ENCODE measurements around the gene PRKAR1B.

The PRKAR1B gene

DNA sequence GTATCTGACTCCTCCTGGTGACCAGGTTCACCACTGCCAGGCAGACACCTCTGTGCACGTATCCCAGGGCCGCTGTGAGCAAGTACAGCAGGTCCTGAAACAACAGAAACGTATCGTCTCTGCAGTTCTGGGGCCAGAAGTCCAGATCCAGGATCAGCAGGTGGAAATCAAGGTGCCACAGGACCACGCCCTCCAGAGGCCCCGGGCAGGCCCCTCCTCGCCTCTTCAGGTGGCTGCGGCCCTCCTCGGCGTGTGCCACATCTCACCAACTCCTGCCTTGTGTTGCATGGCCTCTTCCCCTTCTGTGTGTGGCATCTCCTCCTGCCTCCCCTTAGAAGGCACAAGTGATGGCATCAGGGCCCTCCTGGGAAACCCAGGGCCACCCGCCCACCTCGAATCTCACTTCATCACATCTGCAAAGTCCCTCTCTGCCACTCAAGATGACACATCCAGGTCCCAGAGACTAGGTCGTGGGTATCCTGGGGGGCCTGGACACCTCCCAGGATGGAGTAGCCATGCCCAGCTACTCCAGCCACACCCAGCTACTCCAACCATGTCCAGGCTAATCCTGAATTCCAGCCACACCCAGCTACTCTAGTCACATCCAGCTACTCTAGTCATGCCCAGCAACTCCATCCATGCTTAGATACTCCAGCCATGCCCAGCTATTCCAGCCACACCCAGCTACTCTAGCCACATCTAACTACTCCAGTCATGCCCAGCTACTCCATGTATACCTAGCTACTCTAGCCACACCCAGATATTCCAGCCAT lies 53.2 kb downstream of the PRKAR1B start:
- no peak for DNase-seq (ENCODE audit: low read depth)
- TF ChIP-seq, protein P1, sequence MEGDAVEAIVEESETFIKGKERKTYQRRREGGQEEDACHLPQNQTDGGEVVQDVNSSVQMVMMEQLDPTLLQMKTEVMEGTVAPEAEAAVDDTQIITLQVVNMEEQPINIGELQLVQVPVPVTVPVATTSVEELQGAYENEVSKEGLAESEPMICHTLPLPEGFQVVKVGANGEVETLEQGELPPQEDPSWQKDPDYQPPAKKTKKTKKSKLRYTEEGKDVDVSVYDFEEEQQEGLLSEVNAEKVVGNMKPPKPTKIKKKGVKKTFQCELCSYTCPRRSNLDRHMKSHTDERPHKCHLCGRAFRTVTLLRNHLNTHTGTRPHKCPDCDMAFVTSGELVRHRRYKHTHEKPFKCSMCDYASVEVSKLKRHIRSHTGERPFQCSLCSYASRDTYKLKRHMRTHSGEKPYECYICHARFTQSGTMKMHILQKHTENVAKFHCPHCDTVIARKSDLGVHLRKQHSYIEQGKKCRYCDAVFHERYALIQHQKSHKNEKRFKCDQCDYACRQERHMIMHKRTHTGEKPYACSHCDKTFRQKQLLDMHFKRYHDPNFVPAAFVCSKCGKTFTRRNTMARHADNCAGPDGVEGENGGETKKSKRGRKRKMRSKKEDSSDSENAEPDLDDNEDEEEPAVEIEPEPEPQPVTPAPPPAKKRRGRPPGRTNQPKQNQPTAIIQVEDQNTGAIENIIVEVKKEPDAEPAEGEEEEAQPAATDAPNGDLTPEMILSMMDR (conservative IDR thresholded peaks at IDR 0.05; ENCODE audit: low read length) = no peak
- H3K4me3 ChIP-seq (ENCODE audit: low read length) = no peak overlapping the region

DNA sequence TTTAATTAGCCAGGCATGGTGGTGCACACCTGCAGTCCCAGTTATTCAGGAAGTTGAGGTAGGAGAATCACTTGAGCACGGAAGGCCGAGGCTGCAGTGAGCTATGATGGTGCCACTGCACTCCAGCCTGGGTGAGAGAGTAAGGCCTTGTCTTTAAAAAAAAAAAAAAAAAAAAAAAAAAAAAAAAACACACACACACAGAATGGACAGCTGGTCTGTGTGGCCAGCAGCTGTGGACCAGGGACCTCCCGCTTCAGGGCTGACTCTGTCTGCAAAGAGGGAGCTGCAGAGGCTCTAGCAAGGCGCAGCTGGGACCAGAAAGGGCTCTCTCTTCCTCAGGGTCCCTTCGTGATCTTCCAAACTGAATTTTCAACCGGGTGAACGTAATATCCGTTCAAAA lies 54.2 kb downstream of the PRKAR1B start:
- DNase-seq (ENCODE audit: low read depth) = no peak
- TF ChIP-seq, protein P1 (conservative IDR thresholded peaks at IDR 0.05; ENCODE audit: low read length) = no peak
- no peak overlapping the region for H3K4me3 ChIP-seq (ENCODE audit: low read length)

DNA sequence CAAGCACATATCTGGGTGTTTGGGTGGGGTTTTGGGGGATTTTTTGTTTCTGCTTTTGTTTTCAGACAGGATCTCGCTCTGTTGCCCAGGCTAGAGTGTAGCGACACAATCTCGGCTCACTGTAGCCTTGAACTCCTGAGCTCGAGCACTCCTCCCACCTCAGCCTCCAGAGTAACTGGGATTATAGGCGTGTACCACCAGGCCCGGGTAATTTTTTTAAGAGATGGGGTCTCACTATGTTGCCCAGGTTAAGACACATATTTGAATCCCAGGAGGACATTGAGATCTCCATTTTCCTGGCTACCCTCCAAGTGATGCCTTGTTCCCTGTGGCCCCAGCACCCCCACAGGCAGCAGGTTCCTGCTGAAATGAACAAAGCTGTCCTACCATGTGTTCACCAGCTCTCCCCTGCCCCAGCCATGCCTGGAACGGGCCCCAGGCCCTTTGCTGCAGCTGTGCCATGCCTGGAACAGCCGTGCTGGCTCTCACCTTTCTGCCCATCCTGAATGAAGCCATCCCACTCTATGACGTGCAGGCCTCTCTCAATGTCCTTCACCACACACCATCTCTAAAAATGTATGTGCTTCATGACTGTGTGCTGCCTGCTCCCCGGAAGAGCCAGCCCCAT lies 55.6 kb downstream of the PRKAR1B start:
- TF ChIP-seq, protein P1 (conservative IDR thresholded peaks at IDR 0.05; ENCODE audit: low read length) = no peak
- no peak overlapping the region for H3K4me3 ChIP-seq (ENCODE audit: low read length)
- no peak for DNase-seq (ENCODE audit: low read depth)

DNA sequence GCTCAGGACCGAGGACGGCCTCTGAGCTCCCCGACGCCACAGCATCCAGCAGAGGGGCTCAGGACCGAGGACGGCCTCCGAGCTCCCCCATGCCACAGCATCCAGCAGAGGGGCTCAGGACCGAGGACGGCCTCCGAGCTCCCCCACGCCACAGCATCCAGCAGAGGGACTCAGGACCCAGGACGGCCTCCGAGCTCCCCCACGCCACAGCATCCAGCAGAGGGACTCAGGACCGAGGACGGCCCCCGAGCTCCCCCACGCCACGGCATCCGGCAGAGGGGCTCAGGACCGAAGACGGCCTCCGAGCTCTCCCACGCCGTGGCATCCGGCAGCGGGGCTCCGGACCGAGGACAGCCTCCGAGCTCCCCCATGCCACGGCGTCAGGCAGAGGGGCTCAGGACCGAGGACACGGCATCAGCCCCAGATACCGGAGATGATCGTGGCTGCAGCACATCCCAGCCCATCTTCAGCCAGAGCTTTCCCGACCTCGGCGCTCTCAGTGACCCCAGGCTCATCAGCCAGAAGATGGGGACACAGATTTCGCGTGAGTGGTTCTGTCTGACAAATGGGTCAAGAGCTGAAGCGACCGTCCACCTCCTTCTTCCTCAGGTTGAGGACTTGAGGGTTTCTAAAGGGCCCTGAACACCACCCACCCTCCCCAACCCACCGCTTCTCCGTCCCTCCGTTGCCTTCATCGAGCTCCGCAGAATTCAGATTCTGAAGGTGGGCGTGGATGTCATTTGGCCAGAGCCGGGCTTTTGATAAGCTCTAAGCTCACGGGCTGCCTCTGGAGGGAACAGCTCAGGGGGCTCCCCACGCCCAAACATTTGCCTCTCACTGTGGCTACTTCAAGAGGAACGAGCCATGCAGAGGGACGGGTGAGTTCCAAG lies 56.3 kb downstream of the PRKAR1B start:
- TF ChIP-seq, protein P1 (conservative IDR thresholded peaks at IDR 0.05; ENCODE audit: low read length) = no peak
- H3K4me3 ChIP-seq (ENCODE audit: low read length) = no peak overlapping the region

DNA sequence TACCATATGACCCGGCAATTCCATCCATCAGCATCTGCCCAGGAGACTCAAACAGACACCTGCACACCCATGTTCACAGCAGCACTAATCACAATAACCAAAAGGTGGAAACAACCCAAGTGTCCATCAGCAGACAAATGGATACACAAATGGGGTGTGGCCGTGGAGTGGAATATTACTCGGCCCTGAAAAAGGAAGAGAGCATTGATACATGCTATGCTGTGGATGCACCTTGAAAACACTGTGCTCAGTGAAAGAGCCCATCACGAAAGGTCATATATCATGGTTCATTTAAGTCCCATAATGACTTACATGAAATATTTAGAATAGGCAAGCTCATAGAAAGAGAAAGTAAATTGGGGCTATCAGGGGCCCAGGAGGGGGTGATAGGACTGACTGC lies 58.1 kb downstream of the PRKAR1B start:
- TF ChIP-seq, protein P1 (conservative IDR thresholded peaks at IDR 0.05; ENCODE audit: low read length) = no peak
- no peak for DNase-seq (ENCODE audit: low read depth)
- no peak overlapping the region for H3K4me3 ChIP-seq (ENCODE audit: low read length)

More for the DNA sequence above, 56.3 kb downstream of the PRKAR1B start:
- no peak for DNase-seq (ENCODE audit: low read depth)

- DNase-seq (ENCODE audit: low read depth) = peak; percentile 80
- H3K4me3 ChIP-seq (ENCODE audit: low read length) = peak overlapping the region; percentile 42
- TF ChIP-seq, protein P1 (conservative IDR thresholded peaks at IDR 0.05; ENCODE audit: low read length) = peak; percentile 23; the same call in 1 of the 2 replicates
These were observed 58.7 kb downstream of the PRKAR1B start for GRCh38 chr7:668139-668931.

All from AG10803 (cell line).